ENCODE data around the gene UCK1. TPM values are rescaled to one million over a fixed set of nuclear protein-coding genes. Genes with fewer than 3 reads are reported as not detected.

UCK1 gene
- total RNA-seq, 2 experiments from 2014 or later: 18.7 to 21.7 TPM

GRCh38 chr9:131483319-131484050, 47.6 kb downstream of the UCK1 start:
- Mint-ChIP-seq H3K4me1 (ENCODE audit: low read depth) (peaks cover 7% of the 10 kb centered on the region), H3K27me3 (ENCODE audit: low read depth) (no peaks in the 10 kb centered on the region), H3K4me3 (no peak overlapping the region), H3K36me3 (ENCODE audit: low read depth) (peaks cover 47% of the 10 kb centered on the region), H3K27ac (no peak overlapping the region), H3K9me3 (no peaks in the 10 kb centered on the region)
- CTCF ChIA-PET: no interaction called here
- intact Hi-C loops (cut with micrococcal nuclease): no loop called here
- DNase-seq: no peak

GRCh38 chr9:131482343-131483006, 48.6 kb downstream of the UCK1 start:
- no peak overlapping the region for H3K4me3 Mint-ChIP-seq
- H3K36me3 Mint-ChIP-seq (ENCODE audit: low read depth): peaks cover 44% of the 10 kb centered on the region

GRCh38 chr9:131481441-131482342, 49.4 kb downstream of the UCK1 start:
- Mint-ChIP-seq H3K4me3 (no peak overlapping the region), H3K27me3 (ENCODE audit: low read depth) (no peaks in the 10 kb centered on the region), H3K36me3 (ENCODE audit: low read depth) (peaks cover 42% of the 10 kb centered on the region), H3K4me1 (ENCODE audit: low read depth) (peaks cover 7% of the 10 kb centered on the region), H3K27ac (no peak overlapping the region), H3K9me3 (no peaks in the 10 kb centered on the region)
- intact Hi-C loops (cut with micrococcal nuclease): no loop called here
- no peak for DNase-seq
- CTCF ChIA-PET: interaction anchor here (1.4 kb wide), 1 partner anchor 18 kb away, joined by 6 read pairs; no protein-coding TSS in a partner anchor

More at GRCh38 chr9:131482343-131483006, 48.6 kb downstream of the UCK1 start:
- CTCF ChIA-PET: no interaction called here
- Mint-ChIP-seq H3K27ac (no peak overlapping the region), H3K27me3 (ENCODE audit: low read depth) (no peaks in the 10 kb centered on the region), H3K9me3 (no peaks in the 10 kb centered on the region), H3K4me1 (ENCODE audit: low read depth) (peaks cover 7% of the 10 kb centered on the region)
- no peak for DNase-seq
- intact Hi-C loops (cut with micrococcal nuclease): no loop called here

DNA sequence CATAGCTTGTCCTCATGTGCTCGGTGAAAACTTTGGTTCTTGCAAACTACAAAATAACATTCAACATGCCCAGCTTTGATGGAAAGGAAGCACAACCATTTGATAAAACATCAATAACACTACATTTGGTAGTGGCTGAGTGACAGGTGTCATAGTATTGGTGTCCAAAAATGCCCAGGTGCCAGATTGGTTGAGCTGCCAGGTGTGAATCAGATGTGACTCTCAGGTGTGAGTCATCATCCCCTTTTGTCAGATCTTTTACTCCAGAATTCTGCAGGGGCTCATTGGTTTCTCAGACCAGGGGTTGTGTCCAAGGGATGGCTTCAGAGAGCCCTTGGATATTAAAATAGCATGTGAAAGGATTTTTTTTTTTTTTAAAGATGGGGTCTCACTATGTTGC, 50.8 kb downstream of the UCK1 start:
- H3K9me3 Mint-ChIP-seq: no peaks in the 10 kb centered on the region
- CTCF ChIA-PET: interaction anchor here (1.0 to 1.6 kb wide), 6 partner anchors 12 to 131 kb away, joined by 3 to 9 read pairs (median 4); no protein-coding TSS in a partner anchor
- no peak overlapping the region for H3K4me3 Mint-ChIP-seq
- H3K27ac Mint-ChIP-seq: no peak overlapping the region
- no peaks in the 10 kb centered on the region for H3K27me3 Mint-ChIP-seq (ENCODE audit: low read depth)
- DNase-seq: peak; percentile 30
- intact Hi-C loops (cut with micrococcal nuclease): no loop called here
- peaks cover 37% of the 10 kb centered on the region for H3K36me3 Mint-ChIP-seq (ENCODE audit: low read depth)
- H3K4me1 Mint-ChIP-seq (ENCODE audit: low read depth): peaks cover 7% of the 10 kb centered on the region

DNA sequence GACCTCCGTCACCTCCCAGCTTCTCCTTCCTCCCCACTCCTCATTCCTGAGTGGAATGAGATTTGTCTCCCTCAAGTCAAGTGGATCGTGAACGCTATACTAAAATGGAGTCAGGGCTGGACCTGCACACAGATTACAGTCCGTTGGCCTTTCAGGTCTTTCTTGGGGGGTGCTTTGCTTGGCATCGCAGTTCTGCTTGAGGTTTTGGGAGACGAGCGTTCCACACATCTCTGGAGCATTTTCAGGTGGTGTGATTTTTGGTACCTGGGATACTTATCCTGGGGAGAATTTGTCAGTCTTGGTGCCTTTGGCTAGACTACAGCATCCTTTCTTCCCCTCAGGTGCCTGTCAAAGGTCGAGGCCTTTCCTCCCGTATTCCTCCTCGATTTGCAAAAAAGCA, 52.2 kb downstream of the UCK1 start:
- Mint-ChIP-seq H3K4me1 (ENCODE audit: low read depth) (peaks cover 7% of the 10 kb centered on the region), H3K4me3 (no peak overlapping the region), H3K9me3 (no peaks in the 10 kb centered on the region), H3K36me3 (ENCODE audit: low read depth) (peaks cover 36% of the 10 kb centered on the region), H3K27ac (no peak overlapping the region), H3K27me3 (ENCODE audit: low read depth) (no peaks in the 10 kb centered on the region)
- CTCF ChIA-PET: interaction anchor here (1.1 to 1.7 kb wide), 6 partner anchors 20 to 129 kb away, joined by 3 to 9 read pairs (median 4); no protein-coding TSS in a partner anchor
- intact Hi-C loops (cut with micrococcal nuclease): loop anchor here (1.0 to 2.0 kb wide), 2 partner anchors 86 to 129 kb away; no protein-coding TSS in a partner anchor
- DNase-seq: no peak

GRCh38 chr9:131478421-131478868, 52.6 kb downstream of the UCK1 start:
- intact Hi-C loops (cut with micrococcal nuclease): loop anchor here (1.0 to 2.0 kb wide), 2 partner anchors 86 to 128 kb away; no protein-coding TSS in a partner anchor

DNA sequence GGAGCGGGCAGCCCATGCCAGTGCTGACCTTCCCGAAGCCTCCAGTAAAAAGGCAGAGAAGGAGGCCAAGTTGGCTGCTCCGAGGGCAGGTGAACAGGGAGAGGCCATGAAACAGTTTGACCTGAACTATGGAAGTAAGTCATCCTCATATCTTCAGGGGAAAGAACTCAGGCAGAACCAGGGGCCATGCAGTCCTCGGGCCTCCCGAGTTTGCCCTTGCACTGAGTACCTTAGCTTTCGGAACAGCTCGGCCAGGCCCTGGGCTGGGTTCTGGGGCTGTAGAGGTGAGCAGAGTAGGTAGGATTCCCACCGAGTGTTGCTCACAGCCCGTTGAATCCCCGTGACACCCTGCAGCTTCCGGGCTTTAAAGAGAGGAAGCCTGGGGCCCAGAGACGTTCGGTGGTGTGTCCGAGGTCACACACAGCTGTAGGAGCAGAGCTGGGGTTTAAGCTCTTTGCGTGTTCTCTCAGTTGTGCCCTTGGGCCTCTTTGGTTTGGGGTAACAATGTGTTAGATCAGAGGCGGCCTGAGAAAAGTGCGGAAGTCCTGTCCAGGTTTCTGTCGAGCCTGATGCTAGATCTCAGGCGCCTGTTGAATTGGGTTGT, 53.1 kb downstream of the UCK1 start:
- no peaks in the 10 kb centered on the region for H3K27me3 Mint-ChIP-seq (ENCODE audit: low read depth)
- CTCF ChIA-PET: interaction anchor here (0.5 to 1.7 kb wide), 10 partner anchors 9 to 488 kb away, joined by 3 to 6 read pairs (median 4); no protein-coding TSS in a partner anchor
- intact Hi-C loops (cut with micrococcal nuclease): loop anchor here (1.0 to 2.0 kb wide), 2 partner anchors 85 to 128 kb away; no protein-coding TSS in a partner anchor
- H3K4me1 Mint-ChIP-seq (ENCODE audit: low read depth): peaks cover 7% of the 10 kb centered on the region
- peaks cover 39% of the 10 kb centered on the region for H3K36me3 Mint-ChIP-seq (ENCODE audit: low read depth)
- no peak for DNase-seq
- no peak overlapping the region for H3K27ac Mint-ChIP-seq
- H3K4me3 Mint-ChIP-seq: no peak overlapping the region
- no peaks in the 10 kb centered on the region for H3K9me3 Mint-ChIP-seq

More at GRCh38 chr9:131478421-131478868, 52.6 kb downstream of the UCK1 start:
- CTCF ChIA-PET: interaction anchor here (0.5 to 1.7 kb wide), 8 partner anchors 9 to 488 kb away, joined by 3 to 6 read pairs (median 4); no protein-coding TSS in a partner anchor
- Mint-ChIP-seq H3K4me3 (no peak overlapping the region), H3K4me1 (ENCODE audit: low read depth) (peaks cover 7% of the 10 kb centered on the region), H3K36me3 (ENCODE audit: low read depth) (peaks cover 38% of the 10 kb centered on the region), H3K27me3 (ENCODE audit: low read depth) (no peaks in the 10 kb centered on the region), H3K9me3 (no peaks in the 10 kb centered on the region), H3K27ac (no peak overlapping the region)
- DNase-seq: peak; percentile 66

DNA sequence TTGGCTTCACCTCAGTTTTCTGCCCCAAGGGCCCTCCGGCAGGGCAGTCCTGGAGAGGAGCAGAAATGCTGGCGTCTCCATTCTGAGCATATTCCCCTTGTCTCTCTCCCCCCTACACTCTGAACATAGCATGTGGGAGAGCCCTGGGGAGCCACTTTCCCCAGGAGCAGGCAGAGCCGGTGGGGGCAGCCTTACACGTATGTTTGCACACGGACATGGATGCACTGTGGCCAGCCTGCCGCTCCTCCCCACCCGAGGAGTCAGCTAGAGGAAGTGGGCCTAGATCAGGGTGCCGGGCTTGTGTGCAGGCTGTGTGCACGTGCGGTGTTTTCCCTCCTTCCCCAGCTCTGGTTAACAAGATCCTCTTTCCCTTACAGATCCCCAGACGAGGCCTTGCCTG, 53.7 kb downstream of the UCK1 start:
- Mint-ChIP-seq H3K27ac (peak overlapping the region; percentile 15), H3K4me1 (ENCODE audit: low read depth) (peaks cover 7% of the 10 kb centered on the region), H3K36me3 (ENCODE audit: low read depth) (peaks cover 35% of the 10 kb centered on the region), H3K27me3 (ENCODE audit: low read depth) (no peaks in the 10 kb centered on the region), H3K4me3 (no peak overlapping the region), H3K9me3 (no peaks in the 10 kb centered on the region)
- CTCF ChIA-PET: interaction anchor here (0.6 to 1.2 kb wide), 5 partner anchors 10 to 73 kb away, joined by 3 to 6 read pairs (median 3); no protein-coding TSS in a partner anchor
- no peak for DNase-seq
- intact Hi-C loops (cut with micrococcal nuclease): no loop called here

- DNase-seq: no peak
- H3K27me3 Mint-ChIP-seq (ENCODE audit: low read depth): no peaks in the 10 kb centered on the region
- no peak overlapping the region for H3K27ac Mint-ChIP-seq
- intact Hi-C loops (cut with micrococcal nuclease): no loop called here
- CTCF ChIA-PET: interaction anchor here (0.7 to 1.2 kb wide), 2 partner anchors 10 to 127 kb away, joined by 3 to 5 read pairs; no protein-coding TSS in a partner anchor
- H3K9me3 Mint-ChIP-seq: no peaks in the 10 kb centered on the region
- no peak overlapping the region for H3K4me3 Mint-ChIP-seq
- peaks cover 7% of the 10 kb centered on the region for H3K4me1 Mint-ChIP-seq (ENCODE audit: low read depth)
- peaks cover 30% of the 10 kb centered on the region for H3K36me3 Mint-ChIP-seq (ENCODE audit: low read depth)
These were observed 54.2 kb downstream of the UCK1 start for GRCh38 chr9:131476777-131477345.

DNA sequence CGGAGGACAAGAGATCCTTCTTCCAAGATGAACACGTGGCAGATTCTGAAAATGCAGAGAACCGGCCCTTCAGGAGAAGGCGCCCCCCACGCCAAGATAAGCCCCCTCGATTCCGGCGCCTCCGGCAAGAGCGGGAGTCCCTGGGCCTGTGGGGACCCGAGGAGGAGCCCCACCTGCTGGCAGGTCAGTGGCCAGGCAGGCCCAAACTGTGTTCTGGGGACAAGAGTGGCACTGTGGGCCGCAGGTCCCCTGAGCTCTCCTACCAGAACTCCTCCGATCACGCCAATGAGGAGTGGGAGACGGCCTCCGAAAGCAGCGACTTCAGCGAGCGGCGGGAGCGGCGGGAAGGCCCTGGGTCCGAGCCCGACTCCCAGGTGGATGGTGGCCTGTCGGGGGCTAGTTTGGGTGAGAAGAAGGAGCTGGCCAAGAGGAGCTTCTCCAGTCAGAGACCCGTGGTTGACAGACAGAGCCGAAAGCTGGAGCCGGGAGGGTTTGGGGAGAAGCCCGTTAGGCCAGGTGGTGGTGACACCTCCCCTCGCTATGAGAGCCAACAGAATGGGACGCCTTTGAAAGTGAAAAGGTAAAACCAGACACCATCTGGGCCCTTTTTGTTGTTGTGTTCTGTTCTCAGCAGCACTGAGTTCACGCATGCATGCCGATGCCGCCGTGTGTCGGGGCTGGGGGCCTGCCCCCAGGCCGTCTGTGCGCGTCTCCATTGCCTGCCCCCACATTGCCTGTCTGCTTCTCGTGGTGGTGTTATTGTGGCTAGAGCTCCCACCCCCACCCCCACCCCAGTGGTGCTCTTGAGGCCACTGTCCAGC, 54.9 kb downstream of the UCK1 start:
- Mint-ChIP-seq H3K4me3 (no peak overlapping the region), H3K27ac (no peak overlapping the region), H3K27me3 (ENCODE audit: low read depth) (no peaks in the 10 kb centered on the region), H3K4me1 (ENCODE audit: low read depth) (peaks cover 7% of the 10 kb centered on the region), H3K9me3 (no peaks in the 10 kb centered on the region), H3K36me3 (ENCODE audit: low read depth) (peaks cover 29% of the 10 kb centered on the region)
- intact Hi-C loops (cut with micrococcal nuclease): no loop called here
- DNase-seq: no peak
- CTCF ChIA-PET: interaction anchor here (0.7 kb wide), 1 partner anchor 126 kb away, joined by 3 read pairs; no protein-coding TSS in a partner anchor

Measured in activated naive CD4-positive, alpha-beta T cell treated with anti-CD3 and anti-CD28 coated beads for 36 hours (primary cell).